ENCODE data around the gene AANAT. TPM values are rescaled to one million over a fixed set of nuclear protein-coding genes. Genes with fewer than 3 reads are reported as not detected.

The AANAT gene
- polyA plus RNA-seq, 1 experiment = not detected

GRCh38 chr17:76422860-76423259, 44.5 kb upstream of the AANAT start:
- ChIA-PET POLR2A (no interaction called here), CTCF (interaction anchor here (1.0 to 3.5 kb wide), 2 partner anchors 14 to 36 kb away, joined by 4 to 11 read pairs; no protein-coding TSS in a partner anchor)
- H3K4me3 ChIP-seq (ENCODE audit: low read depth, low read length) = no peak overlapping the region
- no peak for TF ChIP-seq CTCF (IDR thresholded peaks at IDR 0.05; ENCODE audit: insufficient read depth, low read depth, low read length)
- no peaks in the 10 kb centered on the region for H3K27me3 ChIP-seq (ENCODE audit: control insufficient read depth, insufficient read depth, low read length)
- H3K36me3 ChIP-seq (ENCODE audit: control insufficient read depth, insufficient read depth, low read length) = peaks cover 2% of the 10 kb centered on the region
- DNase-seq (ENCODE audit: low read depth) = no peak

GRCh38 chr17:76426853-76427252, 40.5 kb upstream of the AANAT start:
- TF ChIP-seq CTCF (IDR thresholded peaks at IDR 0.05; ENCODE audit: insufficient read depth, low read depth, low read length) = no peak
- DNase-seq (ENCODE audit: low read depth) = no peak
- Histone ChIP-seq H3K27me3 (ENCODE audit: control insufficient read depth, insufficient read depth, low read length) (no peaks in the 10 kb centered on the region), H3K4me3 (ENCODE audit: low read depth, low read length) (no peak overlapping the region), H3K36me3 (ENCODE audit: control insufficient read depth, insufficient read depth, low read length) (peaks cover 2% of the 10 kb centered on the region)
- ChIA-PET CTCF (interaction anchor here (0.8 to 2.8 kb wide), 3 partner anchors 9 to 29 kb away, joined by 3 to 16 read pairs (median 12); no protein-coding TSS in a partner anchor), POLR2A (interaction anchor here (0.6 kb wide), 1 partner anchor 1908 kb away, joined by 5 read pairs; no protein-coding TSS in a partner anchor)

GRCh38 chr17:76427501-76428231, 39.7 kb upstream of the AANAT start:
- POLR2A ChIA-PET = no interaction called here
- Histone ChIP-seq H3K4me3 (ENCODE audit: low read depth, low read length) (no peak overlapping the region), H3K27me3 (ENCODE audit: control insufficient read depth, insufficient read depth, low read length) (no peaks in the 10 kb centered on the region), H3K36me3 (ENCODE audit: control insufficient read depth, insufficient read depth, low read length) (peaks cover 2% of the 10 kb centered on the region)
- CTCF ChIA-PET = interaction anchor here (0.7 to 2.8 kb wide), 5 partner anchors 11 to 31 kb away, joined by 4 to 16 read pairs (median 11); no protein-coding TSS in a partner anchor
- no peak for DNase-seq (ENCODE audit: low read depth)
- no peak for TF ChIP-seq CTCF (IDR thresholded peaks at IDR 0.05; ENCODE audit: insufficient read depth, low read depth, low read length)

- ChIA-PET POLR2A (no interaction called here), CTCF (interaction anchor here (1.7 to 2.8 kb wide), 3 partner anchors 12 to 31 kb away, joined by 11 to 16 read pairs (median 12); no protein-coding TSS in a partner anchor)
- DNase-seq (ENCODE audit: low read depth) = no peak
Measured at GRCh38 chr17:76428511-76428910, 38.9 kb upstream of the AANAT start.

More at GRCh38 chr17:76428511-76428910, 38.9 kb upstream of the AANAT start:
- TF ChIP-seq CTCF (IDR thresholded peaks at IDR 0.05; ENCODE audit: insufficient read depth, low read depth, low read length) = no peak
- no peak overlapping the region for H3K4me3 ChIP-seq (ENCODE audit: low read depth, low read length)
- H3K27me3 ChIP-seq (ENCODE audit: control insufficient read depth, insufficient read depth, low read length) = no peaks in the 10 kb centered on the region
- no peaks in the 10 kb centered on the region for H3K36me3 ChIP-seq (ENCODE audit: control insufficient read depth, insufficient read depth, low read length)

Measured in BJ (cell line).